ENCODE measurements around the gene LAGE3. TPM values are rescaled to one million over a fixed set of nuclear protein-coding genes. Genes with fewer than 3 reads are reported as not detected.

The LAGE3 gene
- total RNA-seq, 1 donor from 2014 or later = 15.6 TPM

DNA sequence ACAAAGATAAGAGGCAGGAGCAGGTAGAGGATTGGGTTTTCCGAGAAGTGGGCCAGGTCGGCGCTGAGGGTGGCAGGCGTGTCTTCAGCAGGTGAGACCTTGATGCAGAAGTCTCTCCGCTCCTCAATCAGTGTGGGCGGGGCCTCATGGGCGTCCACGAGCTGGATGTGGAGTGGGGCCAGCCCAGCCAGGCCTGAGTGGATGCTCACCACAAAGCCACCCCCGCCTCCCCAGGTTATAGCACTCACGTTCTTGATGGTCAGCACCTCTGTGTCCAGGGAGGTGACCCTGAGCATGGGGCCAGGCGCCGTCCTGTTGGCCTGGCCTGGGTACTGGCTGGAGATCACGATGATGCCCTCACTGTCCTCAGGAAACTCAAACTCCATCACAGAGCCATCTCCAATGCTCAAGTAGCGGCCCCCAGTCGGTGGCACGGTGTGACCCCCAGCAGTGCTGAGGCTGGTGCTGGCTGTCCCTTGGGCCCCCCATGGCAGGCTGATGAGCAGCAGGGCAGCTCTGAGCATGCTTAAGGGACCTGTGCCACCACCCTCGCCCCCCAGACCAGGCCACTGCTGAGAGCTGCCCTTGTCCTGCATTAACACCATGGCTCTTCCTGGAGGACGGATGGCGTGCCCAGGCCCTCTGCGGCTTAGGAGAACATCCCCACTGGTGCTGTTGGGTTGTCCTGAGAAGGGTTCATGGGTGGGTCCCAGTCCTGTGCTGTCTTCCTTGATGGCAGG is 9.4 kb upstream of the LAGE3 start:
- no peak overlapping the region for H3K4me3 Mint-ChIP-seq (ENCODE audit: unreplicated experiment)
- H3K27me3 Mint-ChIP-seq (ENCODE audit: unreplicated experiment) = no peaks in the 10 kb centered on the region
- DNase-seq (ENCODE audit: extremely low spot score, unreplicated experiment) = no peak
- TF ChIP-seq, protein P1, sequence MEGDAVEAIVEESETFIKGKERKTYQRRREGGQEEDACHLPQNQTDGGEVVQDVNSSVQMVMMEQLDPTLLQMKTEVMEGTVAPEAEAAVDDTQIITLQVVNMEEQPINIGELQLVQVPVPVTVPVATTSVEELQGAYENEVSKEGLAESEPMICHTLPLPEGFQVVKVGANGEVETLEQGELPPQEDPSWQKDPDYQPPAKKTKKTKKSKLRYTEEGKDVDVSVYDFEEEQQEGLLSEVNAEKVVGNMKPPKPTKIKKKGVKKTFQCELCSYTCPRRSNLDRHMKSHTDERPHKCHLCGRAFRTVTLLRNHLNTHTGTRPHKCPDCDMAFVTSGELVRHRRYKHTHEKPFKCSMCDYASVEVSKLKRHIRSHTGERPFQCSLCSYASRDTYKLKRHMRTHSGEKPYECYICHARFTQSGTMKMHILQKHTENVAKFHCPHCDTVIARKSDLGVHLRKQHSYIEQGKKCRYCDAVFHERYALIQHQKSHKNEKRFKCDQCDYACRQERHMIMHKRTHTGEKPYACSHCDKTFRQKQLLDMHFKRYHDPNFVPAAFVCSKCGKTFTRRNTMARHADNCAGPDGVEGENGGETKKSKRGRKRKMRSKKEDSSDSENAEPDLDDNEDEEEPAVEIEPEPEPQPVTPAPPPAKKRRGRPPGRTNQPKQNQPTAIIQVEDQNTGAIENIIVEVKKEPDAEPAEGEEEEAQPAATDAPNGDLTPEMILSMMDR (IDR thresholded peaks at IDR 0.05) = no peak
- H3K9me3 Mint-ChIP-seq (ENCODE audit: unreplicated experiment) = no peaks in the 10 kb centered on the region
- H3K27ac Mint-ChIP-seq (ENCODE audit: unreplicated experiment) = no peak overlapping the region
- no peaks in the 10 kb centered on the region for H3K36me3 Mint-ChIP-seq (ENCODE audit: unreplicated experiment)
- H3K4me1 Mint-ChIP-seq (ENCODE audit: unreplicated experiment) = peaks cover 17% of the 10 kb centered on the region

DNA sequence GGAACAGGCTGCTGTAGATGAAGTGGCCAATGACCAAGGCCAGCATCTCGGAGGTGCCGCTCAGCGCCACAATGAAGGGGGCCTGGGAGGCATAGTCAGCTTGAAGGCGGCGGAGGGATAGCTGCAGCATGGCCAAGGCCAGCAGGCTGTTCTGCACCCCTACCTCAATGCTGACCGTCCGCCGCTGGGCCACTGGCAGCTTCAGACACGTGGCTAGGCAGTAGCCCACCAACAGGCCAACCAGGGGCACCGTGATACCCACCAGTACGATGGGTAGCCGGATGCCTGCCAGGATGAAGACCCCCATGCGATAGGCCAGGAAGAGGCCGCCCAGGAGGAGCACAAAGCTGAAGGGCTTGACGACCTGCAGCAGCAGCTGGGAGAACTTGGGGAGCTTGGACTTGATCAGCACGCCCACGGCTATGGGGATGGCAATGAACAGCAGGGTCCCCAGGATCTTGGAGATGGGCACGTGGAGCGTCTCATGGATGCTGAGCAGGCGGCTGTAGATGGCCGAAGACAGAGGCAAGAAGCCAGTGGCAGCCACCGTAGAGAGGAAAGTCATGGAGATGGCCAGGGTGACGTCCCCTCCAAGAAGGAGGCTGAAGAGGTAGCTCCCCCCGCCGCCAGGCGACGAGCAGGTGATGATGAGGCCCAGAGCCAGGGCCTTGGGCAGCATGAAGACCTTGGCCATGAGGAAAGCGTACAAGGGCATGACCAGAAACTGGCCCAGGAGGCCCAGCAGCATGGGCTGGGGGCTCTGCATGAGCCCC is 8.6 kb upstream of the LAGE3 start:
- TF ChIP-seq, protein P1 (IDR thresholded peaks at IDR 0.05) = no peak
- H3K27me3 Mint-ChIP-seq (ENCODE audit: unreplicated experiment) = no peaks in the 10 kb centered on the region
- no peak overlapping the region for H3K27ac Mint-ChIP-seq (ENCODE audit: unreplicated experiment)
- H3K9me3 Mint-ChIP-seq (ENCODE audit: unreplicated experiment) = no peaks in the 10 kb centered on the region
- no peak for DNase-seq (ENCODE audit: extremely low spot score, unreplicated experiment)
- H3K36me3 Mint-ChIP-seq (ENCODE audit: unreplicated experiment) = no peaks in the 10 kb centered on the region
- H3K4me1 Mint-ChIP-seq (ENCODE audit: unreplicated experiment) = peaks cover 17% of the 10 kb centered on the region
- peak overlapping the region; percentile 22 for H3K4me3 Mint-ChIP-seq (ENCODE audit: unreplicated experiment)

DNA sequence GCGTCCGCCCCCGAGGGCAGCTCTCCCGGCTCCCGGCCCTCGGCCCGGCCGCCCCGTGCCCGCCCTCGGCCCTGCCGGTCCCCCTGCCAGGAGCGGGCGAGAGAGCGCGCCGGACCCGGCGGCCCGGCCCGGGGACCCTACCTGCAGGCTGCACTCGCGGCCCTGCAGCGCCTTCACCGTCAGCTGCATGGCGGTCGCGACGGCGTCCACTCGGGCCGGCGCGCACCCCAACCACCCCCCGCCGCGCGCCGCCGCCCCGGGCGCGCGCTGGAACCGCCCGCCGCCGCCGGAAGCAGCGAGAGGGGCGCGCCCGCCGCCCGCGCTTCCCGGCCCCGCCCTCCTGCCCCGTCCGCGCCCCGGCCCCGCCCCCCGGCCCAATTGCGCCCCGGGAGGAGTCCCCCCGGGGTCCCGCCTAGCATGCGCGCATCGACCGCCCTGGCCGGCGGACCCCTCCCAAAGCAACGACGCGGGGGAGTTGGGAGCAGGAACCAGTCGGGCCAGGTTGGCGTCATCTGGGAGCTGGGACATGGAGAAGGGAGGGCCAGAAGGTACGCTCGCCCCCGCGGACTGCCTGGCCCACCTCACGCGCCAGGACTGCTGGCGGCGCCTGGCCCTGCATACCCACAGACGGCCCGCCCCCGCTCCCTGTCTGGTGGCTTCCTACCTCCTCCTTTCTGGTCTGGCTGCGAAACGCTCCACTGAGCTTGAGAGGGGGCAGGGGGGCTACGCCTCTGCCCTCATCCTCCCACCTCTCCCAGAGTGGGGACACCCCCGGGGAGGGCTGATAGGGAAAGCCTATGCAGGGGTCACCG is 7.5 kb upstream of the LAGE3 start, which contains the start of gene UBL4A:
Gene UBL4A, minus strand, starts transcription at position 220 of the 812 bp plus-strand sequence. Its CDS starts 31 bp downstream, at position 189.
- Mint-ChIP-seq H3K36me3 (ENCODE audit: unreplicated experiment) (no peaks in the 10 kb centered on the region), H3K27me3 (ENCODE audit: unreplicated experiment) (no peaks in the 10 kb centered on the region), H3K9me3 (ENCODE audit: unreplicated experiment) (no peaks in the 10 kb centered on the region), H3K4me1 (ENCODE audit: unreplicated experiment) (peaks cover 17% of the 10 kb centered on the region), H3K27ac (ENCODE audit: unreplicated experiment) (peak within 1 kb of the TSS; percentile 47), H3K4me3 (ENCODE audit: unreplicated experiment) (peak within 1 kb of the TSS; percentile 72)
- peak; percentile 86 for DNase-seq (ENCODE audit: extremely low spot score, unreplicated experiment)
- TF ChIP-seq, protein P1 (IDR thresholded peaks at IDR 0.05) = no peak

DNA sequence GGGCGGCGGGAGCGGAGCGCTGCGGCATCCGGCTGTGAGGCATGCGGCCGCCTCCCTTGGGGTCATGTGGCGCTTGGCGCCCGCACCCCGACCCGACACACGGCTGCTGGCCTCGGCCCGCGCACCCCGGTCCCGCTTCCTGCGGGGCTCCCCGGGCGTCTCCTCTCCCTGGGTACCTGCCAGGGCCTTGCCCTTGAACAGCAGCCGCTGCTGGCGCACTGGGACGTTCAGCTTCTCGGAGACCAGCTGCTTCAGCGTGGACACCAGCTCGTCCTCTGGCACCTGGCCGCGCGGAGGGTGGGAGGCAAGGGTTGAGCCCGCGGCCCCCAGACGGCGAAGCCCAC is 6.9 kb upstream of the LAGE3 start:
- peak; percentile 83 for DNase-seq (ENCODE audit: extremely low spot score, unreplicated experiment)
- no peak overlapping the region for H3K27ac Mint-ChIP-seq (ENCODE audit: unreplicated experiment)
- TF ChIP-seq, protein P1 (IDR thresholded peaks at IDR 0.05) = no peak
- H3K4me1 Mint-ChIP-seq (ENCODE audit: unreplicated experiment) = peaks cover 14% of the 10 kb centered on the region
- H3K27me3 Mint-ChIP-seq (ENCODE audit: unreplicated experiment) = no peaks in the 10 kb centered on the region
- no peaks in the 10 kb centered on the region for H3K9me3 Mint-ChIP-seq (ENCODE audit: unreplicated experiment)
- peak overlapping the region; percentile 35 for H3K4me3 Mint-ChIP-seq (ENCODE audit: unreplicated experiment)
- H3K36me3 Mint-ChIP-seq (ENCODE audit: unreplicated experiment) = no peaks in the 10 kb centered on the region
